GM19035 (cell line): ENCODE data around the gene AGBL4.

Source experiments
- ATAC-seq: cut with Tn5 transposase; IDR thresholded peaks from one replicate; pipeline ENCODE4 v1.9.1; 2021; ENCODE audit not compliant: unreplicated experiment

Gene AGBL4

GRCh38 chr1:48851638-48852037 lies 1172.1 kb downstream of the AGBL4 start:
- no peak for ATAC-seq

DNA sequence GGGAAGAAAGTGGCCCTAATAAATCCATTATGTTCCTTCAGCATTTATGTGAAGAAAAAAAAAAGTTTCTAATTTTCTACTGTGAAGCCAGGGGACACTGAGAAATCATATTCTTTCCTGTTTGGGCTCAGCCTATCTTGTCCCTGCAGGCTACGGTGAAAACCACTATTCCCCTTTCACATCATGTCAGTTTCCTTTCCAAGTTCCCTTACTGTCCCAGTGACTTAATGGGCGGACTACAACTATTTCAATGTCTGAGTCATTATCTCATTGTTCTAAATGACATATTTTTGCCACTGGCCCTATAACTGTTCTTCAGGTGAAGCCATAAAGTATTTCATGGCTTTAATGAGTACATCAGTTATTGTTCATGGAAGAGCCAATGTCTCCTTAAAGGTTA lies 1175.7 kb downstream of the AGBL4 start:
- no peak for ATAC-seq

- no peak for ATAC-seq
Observed at GRCh38 chr1:48846441-48846840, 1177.3 kb downstream of the AGBL4 start.

DNA sequence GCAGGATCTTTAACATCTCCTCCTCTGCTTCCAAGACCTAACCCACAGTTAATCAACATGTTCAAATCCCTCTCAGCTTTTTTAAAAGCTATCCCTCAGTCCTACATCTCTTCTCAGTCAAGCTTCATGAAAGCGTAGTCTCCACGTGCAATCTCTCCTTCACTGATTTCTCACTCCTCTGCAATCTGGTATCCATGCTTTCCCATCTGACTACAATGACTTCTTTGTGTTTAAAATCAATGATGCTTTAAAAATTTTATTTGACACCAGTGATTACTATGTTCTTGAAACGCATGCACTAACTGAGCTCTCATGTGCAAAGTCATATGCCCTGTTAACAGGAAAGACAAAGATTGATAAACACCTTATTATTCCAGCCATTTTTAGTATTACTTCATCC lies 1179.6 kb downstream of the AGBL4 start:
- ATAC-seq, result no peak

DNA sequence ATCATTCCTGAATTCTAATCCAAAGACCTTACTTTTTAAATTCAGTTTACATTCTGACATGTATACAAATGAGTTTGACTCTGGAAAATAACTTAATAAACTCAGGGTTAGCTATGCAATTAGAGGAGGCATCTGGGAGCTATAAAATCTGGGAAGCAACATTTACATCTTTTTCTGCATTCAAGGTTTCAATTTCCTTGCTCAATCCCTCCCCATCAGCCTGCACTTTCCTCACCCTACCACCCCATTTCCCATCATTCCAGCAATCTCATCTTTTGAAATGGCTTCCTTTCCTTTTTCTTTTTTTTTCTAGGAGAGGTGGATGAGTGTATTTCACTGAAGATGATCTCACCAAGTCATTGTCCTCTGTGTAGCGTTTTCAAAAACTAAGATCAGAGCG lies 1181.8 kb downstream of the AGBL4 start:
- ATAC-seq, result no peak

GRCh38 chr1:48841461-48841860 lies 1182.3 kb downstream of the AGBL4 start:
- no peak for ATAC-seq

GRCh38 chr1:48831120-48831978 lies 1192.4 kb downstream of the AGBL4 start:
- ATAC-seq, result no peak

DNA sequence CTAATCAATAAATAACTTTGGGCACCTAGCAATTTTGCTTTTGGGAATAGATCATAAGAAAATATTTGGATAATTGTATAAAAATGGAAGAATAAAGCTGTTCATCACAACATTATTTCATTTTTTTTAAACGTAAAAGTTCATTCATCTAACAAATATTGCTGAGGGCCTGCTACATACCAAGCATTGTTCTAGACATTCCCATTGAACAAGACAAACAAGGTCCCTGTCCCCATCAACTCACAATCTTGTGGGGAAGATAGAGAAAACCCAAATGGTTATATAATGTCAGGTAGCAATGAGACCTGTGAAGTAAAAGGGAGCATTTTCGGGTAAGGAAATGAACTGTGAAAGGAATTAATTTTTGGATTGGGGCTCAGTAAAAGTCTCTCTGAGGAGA lies 1193.0 kb downstream of the AGBL4 start:
- no peak for ATAC-seq

GRCh38 chr1:48829446-48829845 lies 1194.3 kb downstream of the AGBL4 start:
- no peak for ATAC-seq

- ATAC-seq, result no peak
Observed at GRCh38 chr1:48823168-48823567, 1200.6 kb downstream of the AGBL4 start.

DNA sequence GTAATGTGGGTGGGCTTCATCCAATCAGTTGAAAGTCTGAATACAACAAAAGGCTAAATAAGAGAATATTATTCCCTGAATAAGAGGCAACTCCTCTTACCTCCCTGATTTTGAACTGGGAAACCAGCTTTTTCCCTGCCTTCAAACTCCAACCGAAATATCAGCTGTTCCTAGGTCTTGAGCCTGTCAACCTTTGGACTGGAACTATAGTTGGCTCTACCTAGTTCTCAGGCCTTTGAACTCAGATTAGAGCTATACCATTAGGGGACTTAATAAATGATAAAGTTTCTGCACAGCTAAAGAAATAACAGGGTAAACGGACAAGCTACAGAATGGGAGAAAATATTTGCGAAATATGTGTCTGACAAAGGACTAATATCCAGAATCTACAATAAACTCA lies 1203.3 kb downstream of the AGBL4 start:
- ATAC-seq, result no peak

DNA sequence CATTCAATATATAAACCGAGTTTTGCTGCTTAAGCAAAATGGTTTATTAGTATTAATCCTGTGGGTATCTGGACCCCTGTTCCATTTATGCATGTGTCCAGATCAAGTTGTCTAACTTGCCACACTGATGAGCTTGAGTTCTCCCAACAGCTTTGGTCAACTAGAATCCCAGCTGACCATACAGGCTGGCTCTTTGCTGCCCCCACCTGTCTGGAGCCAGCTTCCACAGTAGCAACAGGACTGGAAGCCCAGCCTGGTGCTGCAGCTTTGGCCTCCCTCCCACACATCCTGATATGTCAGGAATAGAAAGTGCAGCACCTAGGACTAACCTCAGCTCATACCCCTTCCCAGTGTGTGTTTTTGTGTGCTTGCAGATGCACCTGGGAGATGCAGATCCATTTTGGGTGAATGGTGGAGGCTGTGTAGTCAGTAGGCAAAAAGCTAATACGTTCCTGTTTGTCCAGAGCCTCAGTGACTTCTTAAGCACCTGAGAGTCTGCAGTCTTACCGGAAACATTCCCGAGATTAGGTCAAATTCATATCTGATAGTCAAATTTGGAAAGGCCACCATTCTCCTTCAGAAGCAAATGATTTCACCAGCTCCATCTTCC lies 1206.1 kb downstream of the AGBL4 start:
- ATAC-seq, result no peak

DNA sequence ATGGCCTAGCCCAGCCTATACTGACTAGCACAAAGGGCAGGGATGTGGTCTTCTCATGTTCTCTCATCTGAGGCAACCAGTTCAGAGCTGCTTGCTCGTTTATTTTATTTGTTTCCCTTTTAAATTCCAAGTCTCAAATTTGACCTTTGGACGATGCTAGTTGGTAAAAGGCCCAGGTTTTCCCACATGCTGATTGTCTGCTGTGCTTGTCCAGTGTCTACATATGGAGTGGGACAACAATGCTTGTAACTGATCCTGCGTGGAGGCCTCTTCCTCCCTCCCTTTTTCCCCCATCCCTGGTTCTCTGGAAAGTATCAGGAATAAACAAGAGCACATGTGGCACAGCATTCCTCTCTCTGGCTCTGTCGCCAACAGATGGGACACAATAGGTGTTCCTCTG lies 1213.0 kb downstream of the AGBL4 start:
- ATAC-seq, result no peak

GRCh38 chr1:48808496-48808895 lies 1215.3 kb downstream of the AGBL4 start:
- ATAC-seq, result no peak

DNA sequence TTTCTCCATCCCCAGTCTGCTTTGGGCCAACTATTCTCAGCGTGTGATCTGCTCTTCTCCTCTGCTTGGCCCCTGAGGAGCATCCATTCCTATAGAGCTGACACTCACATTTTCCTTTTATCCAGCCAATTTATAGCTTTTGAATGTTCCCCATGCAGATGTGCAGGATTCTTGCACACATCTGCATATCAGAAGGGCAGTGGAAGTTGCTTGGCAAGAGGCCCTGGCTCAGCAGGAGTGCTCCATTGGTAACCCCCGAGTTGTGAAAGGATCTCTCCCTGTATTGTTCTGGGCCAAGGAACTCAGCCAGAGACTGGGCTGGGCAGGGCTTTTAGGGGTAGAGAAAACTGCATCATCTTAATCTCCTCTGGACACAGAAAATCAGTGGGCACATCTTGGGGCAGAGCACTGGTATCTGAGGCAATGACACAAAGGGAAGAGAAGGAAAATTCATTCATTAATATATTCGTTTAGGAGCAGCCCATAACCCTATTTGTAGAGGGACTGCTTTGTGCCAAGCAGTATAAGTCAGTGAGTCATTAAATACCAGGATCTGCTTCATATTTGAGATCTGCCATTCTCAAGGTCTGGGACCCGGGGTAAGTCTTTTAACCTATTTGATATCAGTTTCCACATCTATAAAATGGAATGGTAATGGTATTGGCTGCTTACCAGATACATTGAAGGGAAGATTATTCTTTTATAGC lies 1216.0 kb downstream of the AGBL4 start:
- no peak for ATAC-seq

GRCh38 chr1:48803474-48803873 lies 1220.3 kb downstream of the AGBL4 start:
- no peak for ATAC-seq

DNA sequence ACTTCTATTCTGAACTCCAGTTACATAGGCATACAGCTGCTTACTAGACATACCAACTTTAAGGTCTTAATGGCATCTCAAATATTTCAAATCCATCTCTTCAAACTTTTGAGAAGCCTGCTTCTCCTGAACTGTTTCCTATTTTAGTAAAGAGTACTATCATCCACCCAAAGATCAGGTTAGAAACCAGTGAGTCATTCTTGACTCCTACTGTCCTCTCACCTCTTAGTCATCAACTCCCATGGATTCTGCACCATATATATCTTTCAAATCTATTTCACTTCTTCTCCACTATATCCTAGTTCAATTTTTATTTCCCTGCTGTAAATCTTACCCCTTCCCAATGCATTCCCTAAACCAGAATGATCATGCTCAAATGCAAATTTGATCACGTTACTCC lies 1228.9 kb downstream of the AGBL4 start:
- no peak for ATAC-seq

- peak; percentile 52 for ATAC-seq
Observed at GRCh38 chr1:48793863-48794262, 1229.9 kb downstream of the AGBL4 start.

- ATAC-seq, result no peak
Observed at GRCh38 chr1:48792961-48793360, 1230.8 kb downstream of the AGBL4 start.

DNA sequence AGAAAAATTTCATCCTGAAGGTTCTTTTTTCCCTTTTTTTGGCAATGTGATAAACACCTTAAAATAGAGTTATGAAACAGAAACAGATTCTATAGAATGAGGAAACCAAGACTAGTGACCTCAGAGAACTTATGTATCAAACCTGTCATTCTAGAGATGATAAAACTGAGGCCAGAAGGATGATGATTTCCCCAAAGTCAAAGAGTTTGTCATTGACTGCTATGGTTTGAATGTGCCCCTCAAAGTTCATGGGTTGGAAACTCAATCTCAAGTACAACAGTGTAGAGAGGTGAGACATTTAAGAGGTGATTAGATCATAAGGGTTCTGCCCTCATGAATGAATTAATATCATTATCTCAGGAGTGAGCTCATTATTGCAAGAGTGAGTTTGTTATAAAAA lies 1233.4 kb downstream of the AGBL4 start:
- peak; percentile 54 for ATAC-seq

- no peak for ATAC-seq
Observed at GRCh38 chr1:48789903-48790302, 1233.9 kb downstream of the AGBL4 start.

DNA sequence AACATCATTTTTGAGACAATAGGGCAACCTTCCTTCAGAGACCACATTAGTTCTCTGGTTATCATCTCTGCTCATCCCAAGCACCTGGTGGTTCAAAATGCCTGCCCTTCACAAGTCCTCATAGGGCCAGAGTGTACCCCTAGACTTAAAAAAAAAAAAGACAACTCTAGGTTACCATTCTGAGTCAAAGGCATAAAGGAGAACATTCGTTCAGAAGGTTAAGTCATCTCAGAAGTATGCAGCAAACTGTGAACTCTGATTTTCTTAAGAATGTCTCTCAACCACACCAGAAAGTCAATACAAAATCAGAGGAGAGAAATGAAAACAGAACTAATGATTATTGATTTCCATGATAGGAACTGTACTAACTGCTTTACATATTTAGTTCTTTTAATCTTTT lies 1237.9 kb downstream of the AGBL4 start:
- no peak for ATAC-seq
